GM20000 (cell line): ENCODE measurements around the gene PCOLCE2.

ENCODE experiments used
- DNase-seq: peaks from one replicate; pipeline ENCODE4 v3.0.0; 2012; ENCODE audit warnings: low spot score
- TF ChIP-seq, protein P1 (sequence below): IDR thresholded peaks from 2 replicates; pipeline ENCODE4 v1.5.1; 2012; ENCODE audit warnings: mild to moderate bottlenecking, control low read depth; ENCODE audit errors: extremely low read depth, missing control alignments

The PCOLCE2 gene

DNA sequence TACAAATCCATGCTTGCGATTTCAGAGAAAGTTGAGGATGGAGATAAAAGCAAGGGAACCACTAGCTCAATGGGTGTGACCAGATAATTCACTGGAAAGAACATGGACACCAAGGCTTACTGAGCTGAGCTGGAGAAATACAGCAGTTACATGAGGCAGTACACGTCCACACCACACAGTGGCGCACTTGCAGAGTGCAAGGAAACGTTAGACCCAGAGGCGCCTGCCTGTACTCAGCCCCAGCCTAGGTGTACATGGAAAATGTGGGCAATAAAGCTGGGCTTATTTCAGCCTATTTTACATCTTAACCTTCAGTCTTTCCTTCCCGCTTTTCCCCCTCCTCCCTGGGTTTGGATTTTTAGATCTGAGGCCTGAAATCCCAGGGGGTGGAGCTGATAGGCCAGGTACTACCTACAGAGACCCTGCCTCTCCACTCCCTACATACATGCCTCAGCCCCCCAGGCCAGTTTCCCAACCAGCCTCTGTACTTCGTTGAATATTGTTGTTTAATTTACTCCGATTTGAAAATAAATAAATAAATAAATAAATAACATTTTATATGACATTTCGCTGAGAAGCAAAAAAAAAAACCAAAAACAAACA is 60.1 kb downstream of the PCOLCE2 start:
- TF ChIP-seq, protein P1, sequence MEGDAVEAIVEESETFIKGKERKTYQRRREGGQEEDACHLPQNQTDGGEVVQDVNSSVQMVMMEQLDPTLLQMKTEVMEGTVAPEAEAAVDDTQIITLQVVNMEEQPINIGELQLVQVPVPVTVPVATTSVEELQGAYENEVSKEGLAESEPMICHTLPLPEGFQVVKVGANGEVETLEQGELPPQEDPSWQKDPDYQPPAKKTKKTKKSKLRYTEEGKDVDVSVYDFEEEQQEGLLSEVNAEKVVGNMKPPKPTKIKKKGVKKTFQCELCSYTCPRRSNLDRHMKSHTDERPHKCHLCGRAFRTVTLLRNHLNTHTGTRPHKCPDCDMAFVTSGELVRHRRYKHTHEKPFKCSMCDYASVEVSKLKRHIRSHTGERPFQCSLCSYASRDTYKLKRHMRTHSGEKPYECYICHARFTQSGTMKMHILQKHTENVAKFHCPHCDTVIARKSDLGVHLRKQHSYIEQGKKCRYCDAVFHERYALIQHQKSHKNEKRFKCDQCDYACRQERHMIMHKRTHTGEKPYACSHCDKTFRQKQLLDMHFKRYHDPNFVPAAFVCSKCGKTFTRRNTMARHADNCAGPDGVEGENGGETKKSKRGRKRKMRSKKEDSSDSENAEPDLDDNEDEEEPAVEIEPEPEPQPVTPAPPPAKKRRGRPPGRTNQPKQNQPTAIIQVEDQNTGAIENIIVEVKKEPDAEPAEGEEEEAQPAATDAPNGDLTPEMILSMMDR: peak; percentile 88
- peak; percentile 71 for DNase-seq

- TF ChIP-seq, protein P1: no peak
- no peak for DNase-seq
Measured at GRCh38 chr3:142819179-142819578, 69.7 kb downstream of the PCOLCE2 start.

DNA sequence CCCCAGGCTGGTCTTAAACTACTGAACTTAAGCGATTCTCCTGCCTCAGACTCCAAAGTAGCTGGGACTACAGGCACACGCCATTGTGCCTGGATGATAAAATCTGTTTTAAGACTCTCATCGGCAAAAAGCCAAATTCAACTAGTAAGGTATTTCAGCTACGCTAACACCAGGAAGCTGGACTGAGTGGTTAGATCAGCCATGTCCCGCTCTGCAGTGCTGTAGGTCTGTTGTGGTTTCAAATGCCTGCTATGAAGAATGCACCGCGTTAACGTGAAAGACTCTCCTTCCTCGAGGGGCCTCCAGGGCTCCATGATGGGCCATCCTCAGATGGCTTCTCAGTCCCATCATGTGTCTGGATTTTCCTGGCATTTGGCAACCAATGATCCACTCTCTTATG is 70.2 kb downstream of the PCOLCE2 start:
- TF ChIP-seq, protein P1: no peak
- no peak for DNase-seq

GRCh38 chr3:142817897-142818296 is 71.0 kb downstream of the PCOLCE2 start:
- TF ChIP-seq, protein P1: no peak
- DNase-seq: no peak

DNA sequence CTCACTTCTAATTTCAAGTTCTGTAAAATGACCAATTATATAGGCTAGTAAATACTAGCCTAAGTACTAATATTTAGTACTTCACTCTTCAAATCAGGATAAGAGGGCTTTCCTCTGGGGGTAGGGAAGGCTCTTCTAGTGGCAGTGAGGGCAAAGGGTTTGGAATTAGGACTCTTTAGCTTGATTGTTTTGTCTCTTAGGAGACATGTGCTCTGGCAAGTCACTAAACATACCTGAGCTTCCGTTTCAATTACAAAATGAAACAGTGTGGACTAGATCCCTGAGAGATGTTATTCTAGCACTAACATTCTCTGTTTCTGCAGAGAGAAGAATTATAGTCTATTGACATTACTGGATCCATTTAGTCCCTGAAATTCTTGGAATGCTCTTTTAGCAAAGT is 71.5 kb downstream of the PCOLCE2 start:
- no peak for DNase-seq
- TF ChIP-seq, protein P1: no peak

- TF ChIP-seq, protein P1: no peak
- DNase-seq: no peak
Measured at GRCh38 chr3:142815803-142816202, 73.1 kb downstream of the PCOLCE2 start.

DNA sequence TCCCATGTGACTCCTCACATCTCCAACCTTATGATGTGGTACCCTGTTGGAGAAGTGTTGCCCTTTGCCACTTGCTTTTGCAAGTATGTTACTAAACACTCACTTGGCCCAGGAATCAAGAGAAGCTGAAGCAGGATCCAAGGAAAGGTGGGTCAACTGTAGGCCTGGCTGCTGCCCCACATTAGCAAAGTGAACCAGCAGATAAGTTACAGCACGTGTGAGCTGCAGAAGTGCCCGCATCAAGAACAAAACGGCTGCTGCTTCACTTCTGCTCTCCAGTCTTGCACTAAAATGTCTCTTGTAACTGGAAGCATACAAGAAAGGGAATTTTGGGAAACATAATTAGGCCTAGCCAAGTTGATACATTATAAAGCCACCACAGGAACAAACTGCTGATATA is 79.6 kb downstream of the PCOLCE2 start:
- no peak for DNase-seq

More for the DNA sequence above, 79.6 kb downstream of the PCOLCE2 start:
- TF ChIP-seq, protein P1: no peak
